Coronary artery (tissue), 2 donors: ENCODE results near the gene SCIMP.

ENCODE experiments used
- DNase-seq: peaks from one replicate; pipeline ENCODE4 v3.0.0-alpha.2; 2017; ENCODE audit warnings: low spot score
- H3K27ac ChIP-seq, 2 donors: fragments of 200-600 bp; sonication (generic); one replicate each; pipeline ENCODE4 v1.5.1; 2016 to 2019
- H3K4me3 ChIP-seq: fragments of 200-600 bp; sonication (generic); 2 replicates; pipeline ENCODE4 v1.5.1; 2016; ENCODE audit warnings: mild to moderate bottlenecking, moderate library complexity
- TF ChIP-seq, protein P1 (sequence below): fragments of 200-600 bp; sonication (generic); IDR thresholded peaks from one replicate; pipeline ENCODE4 v1.5.1; 2019; ENCODE audit warnings: antibody characterized with exemption

SCIMP gene

GRCh38 chr17:5200360-5200759, 34.3 kb downstream of the SCIMP start:
- no peak for DNase-seq
- Histone ChIP-seq H3K4me3 (no peak overlapping the region), H3K27ac (no peak overlapping the region)
- TF ChIP-seq, protein P1, sequence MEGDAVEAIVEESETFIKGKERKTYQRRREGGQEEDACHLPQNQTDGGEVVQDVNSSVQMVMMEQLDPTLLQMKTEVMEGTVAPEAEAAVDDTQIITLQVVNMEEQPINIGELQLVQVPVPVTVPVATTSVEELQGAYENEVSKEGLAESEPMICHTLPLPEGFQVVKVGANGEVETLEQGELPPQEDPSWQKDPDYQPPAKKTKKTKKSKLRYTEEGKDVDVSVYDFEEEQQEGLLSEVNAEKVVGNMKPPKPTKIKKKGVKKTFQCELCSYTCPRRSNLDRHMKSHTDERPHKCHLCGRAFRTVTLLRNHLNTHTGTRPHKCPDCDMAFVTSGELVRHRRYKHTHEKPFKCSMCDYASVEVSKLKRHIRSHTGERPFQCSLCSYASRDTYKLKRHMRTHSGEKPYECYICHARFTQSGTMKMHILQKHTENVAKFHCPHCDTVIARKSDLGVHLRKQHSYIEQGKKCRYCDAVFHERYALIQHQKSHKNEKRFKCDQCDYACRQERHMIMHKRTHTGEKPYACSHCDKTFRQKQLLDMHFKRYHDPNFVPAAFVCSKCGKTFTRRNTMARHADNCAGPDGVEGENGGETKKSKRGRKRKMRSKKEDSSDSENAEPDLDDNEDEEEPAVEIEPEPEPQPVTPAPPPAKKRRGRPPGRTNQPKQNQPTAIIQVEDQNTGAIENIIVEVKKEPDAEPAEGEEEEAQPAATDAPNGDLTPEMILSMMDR: no peak

DNA sequence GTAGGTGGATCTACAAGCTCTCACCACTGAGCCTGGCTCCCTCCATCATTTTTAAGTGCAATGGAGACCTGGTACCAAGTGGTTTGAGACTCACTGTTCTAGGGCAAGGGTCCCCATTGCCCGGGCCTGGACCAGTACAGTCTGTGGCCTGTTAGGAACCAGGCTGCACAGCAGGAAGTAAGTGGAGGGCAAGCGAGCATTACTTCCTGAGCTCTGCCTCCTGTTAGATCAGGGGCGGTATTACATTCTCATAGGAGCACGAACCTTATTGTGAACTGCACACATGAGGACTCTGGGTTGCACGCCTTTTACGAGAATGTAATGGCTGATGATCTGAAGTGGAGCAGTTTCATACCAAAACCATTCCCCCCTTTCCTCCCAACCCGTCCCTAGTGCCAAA, 36.2 kb downstream of the SCIMP start:
- TF ChIP-seq, protein P1: no peak

DNA sequence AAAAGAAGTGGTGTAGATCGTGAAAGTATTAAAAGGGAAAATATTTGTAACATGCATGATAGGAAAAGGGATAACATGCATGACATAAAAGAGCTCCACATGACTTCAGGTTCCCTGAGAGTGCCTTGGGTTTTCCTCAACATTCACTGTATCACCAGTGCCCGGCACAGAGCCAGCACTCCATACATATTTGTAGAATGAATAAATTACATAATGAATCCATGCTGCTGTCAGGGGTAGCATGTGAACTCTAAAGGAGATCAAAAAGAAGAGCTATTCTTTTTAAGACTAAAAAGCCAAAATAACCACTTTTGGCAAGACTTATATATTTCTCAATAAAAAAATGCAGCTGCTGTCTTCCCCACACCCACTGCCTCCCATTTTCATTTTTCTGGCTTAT, 40.3 kb downstream of the SCIMP start:
- H3K4me3 ChIP-seq: no peak overlapping the region
- no peak overlapping the region for H3K27ac ChIP-seq
- TF ChIP-seq, protein P1: no peak
- no peak for DNase-seq

More for the DNA sequence above, 36.2 kb downstream of the SCIMP start:
- no peak for DNase-seq
- Histone ChIP-seq H3K4me3 (no peak overlapping the region), H3K27ac (no peak overlapping the region)

DNA sequence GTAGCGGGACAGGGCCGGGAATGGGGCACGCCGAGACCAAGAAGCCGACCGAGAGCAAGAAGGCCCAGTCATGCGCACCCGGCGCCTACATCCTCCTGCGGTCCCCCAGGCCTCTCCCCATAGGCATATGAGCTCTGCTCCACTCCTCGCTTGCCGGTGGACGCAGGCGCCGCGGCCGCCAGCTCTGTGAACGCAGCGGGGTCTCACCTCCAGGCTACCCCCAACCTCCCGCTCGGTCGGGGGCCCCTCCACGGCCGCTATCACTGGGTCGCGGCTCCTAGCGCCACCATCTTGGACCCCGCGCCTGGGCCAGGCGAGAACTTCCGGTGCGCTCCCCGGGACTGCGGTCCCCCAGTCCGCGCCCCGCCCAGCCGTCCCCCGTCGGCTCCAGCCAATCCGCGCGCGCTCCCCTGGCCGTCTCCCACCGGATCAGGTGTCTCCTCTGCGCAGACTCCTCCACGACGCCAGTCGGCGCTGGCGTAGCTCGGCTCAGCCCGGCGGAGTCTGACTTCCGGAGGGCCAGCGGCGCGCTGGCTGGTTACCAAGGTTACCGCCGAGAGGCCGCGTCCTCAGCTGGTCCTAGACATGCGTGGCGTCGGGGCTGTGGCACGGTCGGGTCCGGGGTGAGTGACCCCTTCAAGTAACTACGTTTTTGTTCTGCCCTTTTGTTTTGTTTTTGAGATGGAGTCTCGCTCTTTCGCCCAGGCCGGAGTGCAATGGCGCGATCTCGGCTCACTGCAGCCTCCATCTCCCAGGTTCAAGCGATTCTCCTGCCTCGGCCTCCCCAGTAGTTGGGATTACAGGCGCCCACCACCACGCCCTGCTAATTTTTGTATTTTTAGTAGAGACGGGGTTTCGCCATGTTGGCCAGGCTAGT, 42.9 kb downstream of the SCIMP start, which contains the start of gene ZNF594:
TSS of gene ZNF594 (minus strand) at position 328 of the 877 bp plus-strand sequence. CDS start 7,612 bp downstream, outside the sequence.
- DNase-seq: peak; percentile 97
- TF ChIP-seq, protein P1: peak; percentile 35
- Histone ChIP-seq H3K4me3 (peak within 1 kb of the TSS; percentile 86), H3K27ac (peak within 1 kb of the TSS; percentile 49 to 83)

- DNase-seq: no peak
- TF ChIP-seq, protein P1: no peak
- Histone ChIP-seq H3K27ac (no peak overlapping the region), H3K4me3 (no peak overlapping the region)
These were observed 50.4 kb downstream of the SCIMP start for GRCh38 chr17:5184288-5184687.

DNA sequence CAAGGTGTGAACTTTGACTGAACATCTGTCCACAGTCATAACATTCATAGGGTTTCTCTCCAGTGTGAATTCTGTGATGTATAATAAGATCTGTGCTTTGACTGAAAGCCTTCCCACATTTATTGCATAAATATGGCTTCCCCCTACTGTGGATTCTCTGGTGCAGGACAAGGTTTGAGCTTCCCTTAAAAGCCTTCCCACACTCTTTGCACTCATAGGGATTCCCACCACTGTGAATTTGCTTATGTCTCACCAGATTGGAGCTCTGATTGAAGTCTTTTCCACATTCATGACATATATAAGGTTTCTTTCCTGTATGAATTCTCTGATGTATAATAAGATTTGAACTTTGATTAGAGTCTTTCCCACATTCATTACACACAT, 51.3 kb downstream of the SCIMP start:
- TF ChIP-seq, protein P1: no peak
- Histone ChIP-seq H3K27ac (no peak overlapping the region), H3K4me3 (no peak overlapping the region)
- DNase-seq: no peak
